ENCODE measurements around the gene MAN2A2. TPM values are rescaled to one million over a fixed set of nuclear protein-coding genes. Genes with fewer than 3 reads are reported as not detected.
A peak's percentile ranks its signal among the peaks of the same experiment; 100 is the strongest.
"Not testable (repeated sequence)": the region's sequence is repeated elsewhere in the genome, so short reads cannot be mapped to it uniquely, and the experiment has no call there.

MAN2A2 gene
- total and polyA plus RNA-seq, 3 experiments from 2014 or later, result 10.8 to 92.7 (median 90.7) TPM

- no peak overlapping the region for H3K27ac Mint-ChIP-seq
- peaks cover 0 to 4% (median 0%) of the 10 kb centered on the region in 3 donors for H3K4me1 Mint-ChIP-seq
- Histone ChIP-seq H3K27me3 (ENCODE audit: insufficient read depth, low read length, poor library complexity, severe bottlenecking) (no peaks in the 10 kb centered on the region), H3K9me3 (ENCODE audit: low read length) (no peaks in the 10 kb centered on the region), H3K36me3 (ENCODE audit: insufficient read depth, low read length) (peaks cover 68% of the 10 kb centered on the region), H3K27ac (ENCODE audit: low read depth, low read length) (no peak overlapping the region), H3K4me3 (ENCODE audit: low read length) (no peak overlapping the region), H3K4me1 (ENCODE audit: insufficient read depth, low read length) (no peaks in the 10 kb centered on the region)
- no peaks in the 10 kb centered on the region for H3K9me3 Mint-ChIP-seq
- peaks cover 0 to 4% of the 10 kb centered on the region in 2 donors for H3K27me3 Mint-ChIP-seq
- no peak for DNase-seq
- POLR2A ChIA-PET, result no interaction called here
- CTCF ChIA-PET, result interaction anchor here (0.9 to 2.1 kb wide), 3 partner anchors 15 to 17 kb away, joined by 3 to 5 read pairs (median 4); partner anchors contain the start of gene HDDC3
- H3K36me3 Mint-ChIP-seq, result peaks cover 4 to 92% (median 26%) of the 10 kb centered on the region in 3 donors
- H3K4me3 Mint-ChIP-seq, result no peak overlapping the region
Observed at GRCh38 chr15:90917569-90917968, 14.5 kb downstream of the MAN2A2 start.

GRCh38 chr15:90918034-90918788, 15.1 kb downstream of the MAN2A2 start:
- H3K27me3 ChIP-seq (ENCODE audit: insufficient read depth, low read length, poor library complexity, severe bottlenecking), result no peaks in the 10 kb centered on the region
- no peaks in the 10 kb centered on the region for H3K9me3 ChIP-seq (ENCODE audit: low read length)
- H3K36me3 ChIP-seq (ENCODE audit: insufficient read depth, low read length), result peaks cover 62% of the 10 kb centered on the region
- Mint-ChIP-seq H3K4me1 (peaks cover 0 to 8% (median 0%) of the 10 kb centered on the region in 3 donors), H3K9me3 (no peaks in the 10 kb centered on the region), H3K36me3 (peaks cover 4 to 85% (median 23%) of the 10 kb centered on the region in 3 donors), H3K27ac (peak overlapping the region in 1 of 8 donors; percentile 13), H3K4me3 (no peak overlapping the region), H3K27me3 (peaks cover 0 to 4% of the 10 kb centered on the region in 2 donors)
- DNase-seq, result no peak
- ChIA-PET CTCF (interaction anchor here (0.8 to 2.1 kb wide), 6 partner anchors 12 to 32 kb away, joined by 3 to 5 read pairs (median 3); partner anchors contain the start of gene HDDC3), POLR2A (no interaction called here)
- H3K27ac ChIP-seq (ENCODE audit: low read depth, low read length), result no peak overlapping the region
- H3K4me1 ChIP-seq (ENCODE audit: insufficient read depth, low read length), result no peaks in the 10 kb centered on the region
- H3K4me3 ChIP-seq (ENCODE audit: low read length), result no peak overlapping the region

GRCh38 chr15:90918835-90919234, 15.7 kb downstream of the MAN2A2 start:
- POLR2A ChIA-PET, result no interaction called here
- H3K27me3 Mint-ChIP-seq, result peaks cover 0 to 4% of the 10 kb centered on the region in 2 donors
- peaks cover 56% of the 10 kb centered on the region for H3K36me3 ChIP-seq (ENCODE audit: insufficient read depth, low read length)
- peaks cover 4 to 79% (median 21%) of the 10 kb centered on the region in 3 donors for H3K36me3 Mint-ChIP-seq
- H3K9me3 ChIP-seq (ENCODE audit: low read length), result no peaks in the 10 kb centered on the region
- peaks cover 0 to 8% (median 0%) of the 10 kb centered on the region in 3 donors for H3K4me1 Mint-ChIP-seq
- H3K27ac ChIP-seq (ENCODE audit: low read depth, low read length), result no peak overlapping the region
- H3K4me3 Mint-ChIP-seq, result no peak overlapping the region
- no peak overlapping the region for H3K4me3 ChIP-seq (ENCODE audit: low read length)
- no peak for DNase-seq
- no peaks in the 10 kb centered on the region for H3K4me1 ChIP-seq (ENCODE audit: insufficient read depth, low read length)
- CTCF ChIA-PET, result interaction anchor here (0.8 to 2.1 kb wide), 5 partner anchors 13 to 33 kb away, joined by 3 to 5 read pairs (median 3); partner anchors contain the start of gene HDDC3
- H3K27me3 ChIP-seq (ENCODE audit: insufficient read depth, low read length, poor library complexity, severe bottlenecking), result no peaks in the 10 kb centered on the region
- H3K9me3 Mint-ChIP-seq, result no peaks in the 10 kb centered on the region
- H3K27ac Mint-ChIP-seq, result no peak overlapping the region

DNA sequence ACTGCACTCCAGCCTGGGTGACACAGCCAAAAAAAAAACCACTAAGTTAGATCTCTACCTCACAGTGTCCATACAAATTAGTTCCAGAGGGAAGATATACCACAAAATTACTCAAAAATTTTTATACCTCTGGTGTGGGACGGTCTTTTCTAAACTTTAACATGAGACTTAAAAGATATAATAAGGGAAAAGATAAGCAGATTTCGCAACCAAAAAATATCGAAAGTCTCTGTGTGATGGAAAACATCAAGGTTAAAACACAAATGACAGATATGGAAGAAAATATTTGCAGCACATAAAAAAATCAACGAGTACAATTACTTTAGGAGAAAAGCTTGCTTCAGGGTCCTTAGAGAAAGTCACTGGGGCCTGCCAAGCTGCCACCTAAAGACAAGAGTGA, 18.8 kb downstream of the MAN2A2 start:
- POLR2A ChIA-PET, result no interaction called here
- Histone ChIP-seq H3K4me3 (ENCODE audit: low read length) (no peak overlapping the region), H3K27me3 (ENCODE audit: insufficient read depth, low read length, poor library complexity, severe bottlenecking) (no peaks in the 10 kb centered on the region), H3K27ac (ENCODE audit: low read depth, low read length) (no peak overlapping the region), H3K4me1 (ENCODE audit: insufficient read depth, low read length) (no peaks in the 10 kb centered on the region), H3K9me3 (ENCODE audit: low read length) (no peaks in the 10 kb centered on the region), H3K36me3 (ENCODE audit: insufficient read depth, low read length) (peaks cover 40% of the 10 kb centered on the region)
- H3K36me3 Mint-ChIP-seq, result peaks cover 4 to 48% (median 17%) of the 10 kb centered on the region in 3 donors
- CTCF ChIA-PET, result interaction anchor here (1.8 to 4.2 kb wide), 2 partner anchors 10 to 19 kb away, joined by 5 to 32 read pairs; partner anchors contain the start of genes HDDC3 and MAN2A2
- H3K9me3 Mint-ChIP-seq, result no peaks in the 10 kb centered on the region
- peak overlapping the region in 1 of 8 donors; percentile 30 for H3K27ac Mint-ChIP-seq
- DNase-seq, result no peak
- no peak overlapping the region for H3K4me3 Mint-ChIP-seq
- peaks cover 0 to 8% (median 0%) of the 10 kb centered on the region in 3 donors for H3K4me1 Mint-ChIP-seq
- peaks cover 0 to 3% of the 10 kb centered on the region in 2 donors for H3K27me3 Mint-ChIP-seq

DNA sequence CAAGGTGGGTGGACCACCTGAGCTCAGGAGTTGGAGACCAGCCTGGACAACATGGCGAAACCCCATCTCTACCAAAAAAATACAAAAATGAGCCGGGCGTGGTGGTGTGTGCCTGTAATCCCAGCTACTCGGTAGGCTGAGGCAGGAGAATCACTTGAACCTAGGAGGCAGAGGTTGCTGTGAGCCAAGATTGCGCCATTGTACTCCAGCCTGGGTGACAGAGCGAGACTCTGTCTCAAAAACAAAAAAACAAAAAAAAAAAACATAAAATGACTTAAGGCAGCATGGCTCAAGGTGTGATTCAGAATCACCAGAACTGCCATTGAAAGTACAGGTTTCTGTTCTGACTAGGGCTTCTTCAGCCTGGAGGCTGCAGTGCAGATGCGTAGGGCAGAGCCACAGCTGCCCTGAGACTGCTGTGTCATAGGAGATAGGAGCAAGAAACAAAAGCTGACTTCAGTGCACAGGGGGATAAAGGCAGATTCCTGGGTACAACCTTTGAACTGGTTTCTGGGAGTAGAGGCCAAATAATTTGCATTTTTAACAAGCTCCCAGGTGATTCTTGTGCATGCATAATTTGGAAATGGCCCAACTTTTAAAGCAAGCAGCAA, 19.7 kb downstream of the MAN2A2 start:
- H3K27me3 Mint-ChIP-seq, result not testable (repeated sequence)

GRCh38 chr15:90924375-90924774, 21.3 kb downstream of the MAN2A2 start:
- no peak overlapping the region for H3K4me3 ChIP-seq (ENCODE audit: low read length)
- peaks cover 5 to 10% (median 8%) of the 10 kb centered on the region in 3 donors for H3K4me1 Mint-ChIP-seq
- H3K27me3 Mint-ChIP-seq, result no peaks in the 10 kb centered on the region
- ChIA-PET POLR2A (interaction anchor here (0.7 kb wide), 1 partner anchor 933 kb away, joined by 7 read pairs; no protein-coding TSS in a partner anchor), CTCF (interaction anchor here (0.6 to 4.2 kb wide), 2 partner anchors 8 to 328 kb away, joined by 3 to 32 read pairs; partner anchors contain the start of gene HDDC3)
- no peaks in the 10 kb centered on the region for H3K27me3 ChIP-seq (ENCODE audit: insufficient read depth, low read length, poor library complexity, severe bottlenecking)
- H3K9me3 ChIP-seq (ENCODE audit: low read length), result no peaks in the 10 kb centered on the region
- H3K36me3 Mint-ChIP-seq, result peaks cover 0 to 26% (median 7%) of the 10 kb centered on the region in 3 donors
- H3K36me3 ChIP-seq (ENCODE audit: insufficient read depth, low read length), result peaks cover 16% of the 10 kb centered on the region
- peak overlapping the region in 1 of 8 donors; percentile 44 for H3K27ac Mint-ChIP-seq
- peaks cover 4% of the 10 kb centered on the region for H3K4me1 ChIP-seq (ENCODE audit: insufficient read depth, low read length)
- no peak overlapping the region for H3K4me3 Mint-ChIP-seq
- H3K27ac ChIP-seq (ENCODE audit: low read depth, low read length), result no peak overlapping the region
- H3K9me3 Mint-ChIP-seq, result no peaks in the 10 kb centered on the region
- no peak for DNase-seq

More for the DNA sequence above, 19.7 kb downstream of the MAN2A2 start:
- ChIA-PET CTCF (interaction anchor here (0.9 to 4.2 kb wide), 3 partner anchors 9 to 20 kb away, joined by 3 to 32 read pairs (median 5); partner anchors contain the start of genes HDDC3 and MAN2A2), POLR2A (interaction anchor here (0.6 kb wide), 1 partner anchor 17 kb away, joined by 3 read pairs; no protein-coding TSS in a partner anchor)
- Mint-ChIP-seq H3K36me3 (peaks cover 0 to 39% (median 13%) of the 10 kb centered on the region in 3 donors), H3K27ac (peak overlapping the region in 4 of 8 donors; percentile 8 to 42 (median 19))
- not testable (repeated sequence) for H3K4me3 ChIP-seq (ENCODE audit: low read length); H3K9me3 Mint-ChIP-seq; H3K4me3 Mint-ChIP-seq; DNase-seq; H3K27me3 ChIP-seq (ENCODE audit: insufficient read depth, low read length, poor library complexity, severe bottlenecking); H3K4me1 Mint-ChIP-seq; H3K9me3 ChIP-seq (ENCODE audit: low read length); H3K4me1 ChIP-seq (ENCODE audit: insufficient read depth, low read length); H3K27ac ChIP-seq (ENCODE audit: low read depth, low read length)
- H3K36me3 ChIP-seq (ENCODE audit: insufficient read depth, low read length), result peaks cover 32% of the 10 kb centered on the region

DNA sequence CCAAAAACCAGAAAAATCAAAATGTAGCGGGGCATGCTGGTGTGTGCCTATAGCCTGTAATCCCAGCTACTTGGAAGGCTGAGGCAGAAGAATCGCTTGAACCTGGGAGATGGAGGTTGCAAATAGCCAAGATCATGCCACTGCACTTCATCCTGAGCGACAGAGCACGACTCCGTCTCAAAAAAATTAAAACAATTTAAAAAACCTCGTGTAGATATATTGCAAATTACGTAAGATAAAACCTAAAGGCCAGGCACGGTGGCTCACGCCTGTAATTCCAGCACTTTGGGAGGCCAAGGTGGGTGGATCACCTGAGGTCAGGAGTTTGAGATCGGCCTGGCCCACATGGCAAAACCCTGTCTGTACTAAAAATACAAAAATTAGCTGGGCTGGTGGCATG, 23.7 kb downstream of the MAN2A2 start:
- H3K36me3 Mint-ChIP-seq, result peaks cover 0 to 12% (median 0%) of the 10 kb centered on the region in 3 donors
- H3K9me3 Mint-ChIP-seq; H3K27me3 Mint-ChIP-seq; H3K36me3 ChIP-seq (ENCODE audit: insufficient read depth, low read length); H3K4me3 ChIP-seq (ENCODE audit: low read length); DNase-seq; H3K27me3 ChIP-seq (ENCODE audit: insufficient read depth, low read length, poor library complexity, severe bottlenecking); H3K9me3 ChIP-seq (ENCODE audit: low read length); H3K27ac ChIP-seq (ENCODE audit: low read depth, low read length): not testable (repeated sequence)
- peak overlapping the region in 1 of 8 donors; percentile 23 for H3K27ac Mint-ChIP-seq
- POLR2A ChIA-PET, result interaction anchor here (0.8 kb wide), 1 partner anchor 28 kb away, joined by 11 read pairs; no protein-coding TSS in a partner anchor
- H3K4me1 ChIP-seq (ENCODE audit: insufficient read depth, low read length), result peaks cover 21% of the 10 kb centered on the region
- peaks cover 23 to 33% (median 28%) of the 10 kb centered on the region in 3 donors for H3K4me1 Mint-ChIP-seq
- peak overlapping the region in 2 of 7 donors; percentile 13 to 54 for H3K4me3 Mint-ChIP-seq
- CTCF ChIA-PET, result interaction anchor here (2.3 kb wide), 1 partner anchor 8 kb away, joined by 9 read pairs; the partner anchor contains the start of gene UNC45A
